HepG2 (cell line): Measurements from ENCODE around the gene KIF27. TPM values are rescaled to one million over a fixed set of nuclear protein-coding genes. Genes with fewer than 3 reads are reported as not detected.

ENCODE experiments used
- ATAC-seq: fragments of 200-7000 bp; cut with Tn5 transposase; 3 replicates; pipeline ENCODE4 v1.9.1; 2020; ENCODE audit warnings: mild to moderate bottlenecking, moderate library complexity
- BruUV-seq: library from RNA; stranded (reverse); fragments of 400-500 nt; replicated peaks from 2 replicates; lab custom pipeline; 2021; lab: Mats Ljungman, UMichigan
- CTCF ChIA-PET: fragments of 300-600 bp; formaldehyde crosslinking; extraction: SDS; loops from one replicate; lab custom pipeline; 2021; ENCODE audit warnings: low total read pairs, inconsistent platforms, low intra/inter-chr PET ratio; lab: Yijun Ruan, JAX
- POLR2A ChIA-PET: fragments of 350-600 bp; sonication (Branson Sonifier 250); formaldehyde crosslinking; loops from one replicate; lab custom pipeline; 2020; ENCODE audit warnings: antibody characterized with exemption, inconsistent platforms; lab: Yijun Ruan, JAX
- DNase-seq: peaks from one replicate; pipeline ENCODE4 v3.0.0-alpha.2; 2015; ENCODE audit warnings: low spot score
- FAIRE-seq: peaks from 3 replicates; lab custom pipeline; 2011; peaks lifted over from hg19 to GRCh38; lab: Jason Lieb, UNC
- H2AFZ ChIP-seq: one replicate; pipeline ENCODE4 v1.6.1; 2011; ENCODE audit warnings: low read length, inconsistent platforms
- H3K27ac ChIP-seq: fragments of 300-600 bp; 3 replicates; pipeline ENCODE4 v1.8.0; 2011; ENCODE audit warnings: mixed run types, mild to moderate bottlenecking, mixed read lengths, low read length, inconsistent platforms; ENCODE audit not compliant: insufficient read depth; ENCODE audit errors: extremely low read length
- H3K27me3 ChIP-seq, 2 experiments: fragments of 200-600 bp in 1 of 2; 2 replicates in 1 of 2; 3 replicates in 1 of 2; pipeline versions ENCODE4 v1.6.0 to v1.8.0; 2011; ENCODE audit warnings: low read length in 2 of 2, mild to moderate bottlenecking in 2 of 2, moderate library complexity in 2 of 2, inconsistent platforms in 1 of 2; ENCODE audit not compliant: insufficient read depth in 2 of 2, control insufficient read depth in 1 of 2
- H3K36me3 ChIP-seq, 2 experiments: fragments of 200-600 bp in 1 of 2; replicated peaks in 1 of 2; 2 replicates in 1 of 2; 3 replicates in 1 of 2; pipeline versions ENCODE4 v1.5.1 to v1.8.0; 2011; ENCODE audit warnings: low read length in 2 of 2, inconsistent platforms in 1 of 2; ENCODE audit not compliant: insufficient read depth in 2 of 2, control insufficient read depth in 1 of 2
- H3K4me1 ChIP-seq: 2 replicates; pipeline ENCODE4 v1.5.1; 2012; ENCODE audit warnings: low read length, inconsistent platforms; ENCODE audit not compliant: insufficient read depth
- H3K4me2 ChIP-seq: 2 replicates; pipeline ENCODE4 v1.6.0; 2011; ENCODE audit warnings: low read depth, low read length, inconsistent platforms
- H3K4me3 ChIP-seq, 3 experiments: fragments of 200-600 bp in 1 of 3; sonication (generic), shearing (Covaris generic) in 1 of 3; replicated peaks in 1 of 3; 2 replicates each; pipeline ENCODE4 v1.5.1; 2011 to 2016; ENCODE audit warnings: low read length in 3 of 3, inconsistent platforms in 2 of 3, low read depth in 2 of 3, mild to moderate bottlenecking in 2 of 3, control low read depth in 1 of 3, mixed read lengths in 1 of 3; ENCODE audit not compliant: insufficient read depth in 1 of 3
- H3K79me2 ChIP-seq: one replicate; pipeline ENCODE4 v1.6.1; 2011; ENCODE audit warnings: low read length, inconsistent platforms; ENCODE audit not compliant: insufficient read depth
- H3K9ac ChIP-seq: 2 replicates; pipeline ENCODE4 v1.6.0; 2011; ENCODE audit warnings: mild to moderate bottlenecking, low read depth, low read length, inconsistent platforms; ENCODE audit not compliant: insufficient read depth
- H3K9me3 ChIP-seq: 2 replicates; pipeline ENCODE4 v1.5.1; 2012; ENCODE audit warnings: mild to moderate bottlenecking, low read length
- H4K20me1 ChIP-seq: 2 replicates; pipeline ENCODE4 v1.6.0; 2011; ENCODE audit warnings: inconsistent platforms, mild to moderate bottlenecking, low read length, moderate library complexity; ENCODE audit not compliant: insufficient read depth
- GABPB1 ChIP-seq: IDR thresholded peaks from 2 replicates; pipeline ENCODE4 v1.6.1; 2016; ENCODE audit warnings: mild to moderate bottlenecking, missing genetic modification reagents, moderate library complexity, missing compliant biosample characterization
- HIVEP1 ChIP-seq: sonication (generic); formaldehyde crosslinking; IDR thresholded peaks from 2 replicates; pipeline ENCODE4 v1.4.0; 2020; ENCODE audit warnings: mild to moderate bottlenecking, missing genetic modification reagents
- HNF4A ChIP-seq: sonication (generic); formaldehyde crosslinking; IDR thresholded peaks from 2 replicates; pipeline ENCODE4 v1.4.0; 2020; ENCODE audit warnings: missing genetic modification reagents
- KAT7 ChIP-seq: IDR thresholded peaks from 2 replicates; pipeline ENCODE4 v1.6.1; 2018; ENCODE audit warnings: borderline replicate concordance, missing compliant biosample characterization
- KDM5B ChIP-seq: sonication (generic); formaldehyde crosslinking; IDR thresholded peaks from 2 replicates; pipeline ENCODE4 v1.4.0; 2020; ENCODE audit warnings: missing genetic modification reagents, mild to moderate bottlenecking, borderline replicate concordance
- MED1 ChIP-seq: sonication (generic); formaldehyde crosslinking; IDR thresholded peaks from 2 replicates; pipeline ENCODE4 v1.4.0; 2020; ENCODE audit warnings: missing genetic modification reagents
- MXD1 ChIP-seq: sonication (generic); formaldehyde crosslinking; IDR thresholded peaks from 2 replicates; pipeline ENCODE4 v1.4.0; 2020; ENCODE audit warnings: mild to moderate bottlenecking, missing genetic modification reagents
- MYC ChIP-seq: sonication (generic); formaldehyde crosslinking; IDR thresholded peaks from 2 replicates; pipeline ENCODE4 v1.9.0; 2021; ENCODE audit warnings: missing genetic modification reagents, borderline replicate concordance
- NR1H2 ChIP-seq: sonication (generic); formaldehyde crosslinking; IDR thresholded peaks from 2 replicates; pipeline ENCODE4 v1.8.1; 2022; ENCODE audit warnings: low read depth, missing genetic modification reagents, borderline replicate concordance
- NR2C2 ChIP-seq: sonication (generic); formaldehyde crosslinking; IDR thresholded peaks from 2 replicates; pipeline ENCODE4 v1.4.0; 2020; ENCODE audit warnings: missing genetic modification reagents, mild to moderate bottlenecking, moderate library complexity, borderline replicate concordance
- RNF2 ChIP-seq: fragments of 450-650 bp; conservative IDR thresholded peaks from 2 replicates; pipeline ENCODE4 v1.6.1; 2016; ENCODE audit warnings: low read depth
- SMC3 ChIP-seq: IDR thresholded peaks from 2 replicates; pipeline ENCODE4 v1.6.1; 2011; ENCODE audit warnings: low read length, improper control_type of control experiment
- TBP ChIP-seq: sonication (generic); formaldehyde crosslinking; IDR thresholded peaks from 2 replicates; pipeline ENCODE4 v1.5.0; 2020; ENCODE audit warnings: missing genetic modification reagents
- ZBTB7B ChIP-seq: sonication (generic); formaldehyde crosslinking; IDR thresholded peaks from 2 replicates; pipeline ENCODE4 v1.4.0; 2020; ENCODE audit warnings: missing genetic modification reagents
- ZNF18 ChIP-seq: sonication (generic); formaldehyde crosslinking; IDR thresholded peaks from 2 replicates; pipeline ENCODE4 v1.8.0; 2022; ENCODE audit warnings: mild to moderate bottlenecking, missing genetic modification reagents; ENCODE audit not compliant: insufficient replicate concordance
- ZNF607 ChIP-seq: sonication (generic); formaldehyde crosslinking; IDR thresholded peaks from 2 replicates; pipeline ENCODE4 v1.5.1; 2020; ENCODE audit warnings: missing genetic modification reagents, mild to moderate bottlenecking, borderline replicate concordance
- WGBS: methylation state at CpG from one replicate; pipeline ENCODE4 v1.1.6; 2017; ENCODE audit warnings: low lambda C conversion rate; 5-methylcytosine and 5-hydroxymethylcytosine counted together
- in situ Hi-C: cut with HindIII; loops from 2 replicates; pipeline ENCODE4 v1.10.0; 2017; ENCODE audit warnings: low pct_unique_long_range_greater_than_20kb; ENCODE audit not compliant: extremely low pct_ligation_motif_present
- intact Hi-C: fragments of 100-400 bp; cut with micrococcal nuclease; formaldehyde crosslinking; loops from one replicate; pipeline ENCODE4 v1.10.0; 2022; ENCODE audit not compliant: unreplicated experiment
- polyA plus RNA-seq, 8 experiments: library from polyadenylated mRNA; depleted of rRNA in 3 of 8; stranded (reverse) in 7 of 8; unstranded in 1 of 8; fragments of >200 nt; fragmentation: Illumina TruSeq in 4 of 8; extraction: Trizol in 4 of 8; gene quantifications; 2 replicates each; pipeline versions ENCODE4 v1.2.1 to v1.2.3, GENCODE V29; 2011 to 2016; ENCODE audit warnings: low read depth in 4 of 8, missing spikeins in 1 of 8, mixed read lengths in 1 of 8; ENCODE audit not compliant: insufficient read depth in 1 of 8
- total RNA-seq, 5 experiments: library from RNA; depleted of rRNA; stranded (reverse); fragments of >200 nt; fragmentation: Illumina TruSeq; extraction: Trizol; gene quantifications; 2 replicates each; pipeline ENCODE4 v1.2.3, GENCODE V29; 2016; ENCODE audit warnings: low read depth in 1 of 5

The KIF27 gene
- total and polyA plus RNA-seq, 2 of the 13 experiments (the other 11 are each of a cell fraction or from before 2014, with no cell fraction given) = 0.95 to 4.1 TPM

- Histone ChIP-seq H3K4me3 (no peak overlapping the region), H3K27me3 (no peaks in the 10 kb centered on the region), H4K20me1 (no peaks in the 10 kb centered on the region), H3K4me2 (no peak overlapping the region), H2AFZ (no peak overlapping the region), H3K27ac (no peak overlapping the region), H3K36me3 (0 out of 5 replicates have a peak, but pooled peaks cover 0 to 3% of the 10 kb centered on the region in 2 experiments), H3K4me1 (peaks cover 18% of the 10 kb centered on the region), H3K9ac (no peak overlapping the region), H3K79me2 (no peaks in the 10 kb centered on the region), H3K9me3 (no peaks in the 10 kb centered on the region)
- POLR2A ChIA-PET = interaction anchor here (1.4 kb wide), 1 partner anchor 8 kb away, joined by 3 read pairs; no protein-coding TSS in a partner anchor
- in situ Hi-C loops (no loop called here), intact Hi-C loops (no loop called here)
- ATAC-seq = no peak
- CTCF ChIA-PET = no interaction called here
- TF ChIP-seq GABPB1 (CRISPR knock-in tag) (no peak), MXD1 (CRISPR knock-in tag) (no peak), ZNF607 (CRISPR knock-in tag) (no peak), MYC (CRISPR knock-in tag) (no peak), TBP (CRISPR knock-in tag) (no peak), RNF2 (no peak), SMC3 (no peak), NR2C2 (CRISPR knock-in tag) (no peak), KAT7 (CRISPR knock-in tag) (no peak), ZNF18 (no peak), HNF4A (CRISPR knock-in tag) (no peak), ZBTB7B (CRISPR knock-in tag) (no peak), MED1 (CRISPR knock-in tag) (no peak), NR1H2 (CRISPR knock-in tag) (no peak), HIVEP1 (no peak), KDM5B (CRISPR knock-in tag) (no peak)
- 95% methylated on average over 5 of the region's 5 CpGs for WGBS
- no peak for FAIRE-seq
- no peak for DNase-seq
- BruUV-seq = no TSS peak
Measured at GRCh38 chr9:83932851-83933250, 11.6 kb upstream of the KIF27 start.
